Ovary (tissue), 9 donors: Measurements from ENCODE around the gene EPS8L3. TPM values are rescaled to one million over a fixed set of nuclear protein-coding genes. Genes with fewer than 3 reads are reported as not detected.
A peak's percentile ranks its signal among the peaks of the same experiment; 100 is the strongest.

Experiments
- DNase-seq, 5 donors: peaks; one replicate each; pipeline ENCODE4 v3.0.0-alpha.2; 2019 to 2020
- H3K27ac ChIP-seq, 2 donors: fragments of 200-600 bp; one replicate each; pipeline versions ENCODE4 v1.5.1 to v1.8.0; 2019 to 2022
- H3K27me3 ChIP-seq: fragments of 200-600 bp; one replicate; pipeline ENCODE4 v1.8.0; 2022
- H3K36me3 ChIP-seq: fragments of 200-600 bp; sonication (generic); one replicate; pipeline ENCODE4 v1.5.1; 2019
- H3K4me1 ChIP-seq: one replicate; pipeline ENCODE4 v1.8.1; 2013; ENCODE audit warnings: mild to moderate bottlenecking, moderate library complexity; ENCODE audit not compliant: insufficient read depth
- H3K4me3 ChIP-seq: fragments of 200-600 bp; sonication (generic); one replicate; pipeline ENCODE4 v1.5.1; 2017
- H3K9me3 ChIP-seq, 2 donors: fragments of 200-600 bp in 1 of 2; sonication (generic) in 1 of 2; one replicate each; pipeline versions ENCODE4 v1.5.1 to v1.8.1; 2013 to 2019; ENCODE audit warnings: mild to moderate bottlenecking in 1 of 2, moderate library complexity in 1 of 2
- CTCF ChIP-seq, 3 donors: fragments of 450-650 bp in 2 of 3; fragments of 200-600 bp in 1 of 3; IDR thresholded peaks; one replicate each; pipeline versions ENCODE4 v1.5.1 to v1.8.0; 2016 to 2022; ENCODE audit warnings: antibody characterized with exemption in 3 of 3, mild to moderate bottlenecking in 1 of 3
- EP300 ChIP-seq: sonication (generic); formaldehyde crosslinking; IDR thresholded peaks from one replicate; pipeline ENCODE4 v1.6.1; 2017; ENCODE audit warnings: antibody characterized with exemption
- POLR2A ChIP-seq: fragments of 450-650 bp; IDR thresholded peaks from one replicate; pipeline ENCODE4 v1.6.1; 2017; ENCODE audit warnings: antibody characterized with exemption, mild to moderate bottlenecking, moderate library complexity
- WGBS, 3 donors: extraction: QIAGEN DNeasy Blood & Tissue Kit in 1 of 3; methylation state at CpG; one replicate each; pipeline versions ENCODE4 v1.1.5 to v1.1.7; 2013 to 2017; 5-methylcytosine and 5-hydroxymethylcytosine counted together
- intact Hi-C, 4 donors: fragments of 100-400 bp; cut with DNase I; formaldehyde crosslinking; loops; one replicate each; pipeline versions ENCODE4 v1.11.0 to v1.15.1; 2022 to 2023
- polyA plus RNA-seq, 2 donors: library from polyadenylated mRNA; stranded (reverse); fragments of 200-250 nt in 1 of 2; fragments of 350-450 nt in 1 of 2; fragmentation: Illumina TruSeq in 1 of 2; extraction: RNeasy Lipid Tissue Mini Kit (QIAGEN cat#74804) in 1 of 2; gene quantifications; one replicate each; pipeline ENCODE4 v1.2.3, GENCODE V29; 2013 to 2014
- total RNA-seq, 7 donors: library from RNA; depleted of rRNA in 2 of 7; stranded (reverse); fragments of >200 nt in 2 of 7; fragmentation: NEBNext Ultra II Directional in 3 of 7; extraction: Animal tissue kit (Norgen Biotek cat#: 25700) in 3 of 7; gene quantifications; one replicate each; pipeline versions ENCODE4 v1.1.0 to v1.2.4, GENCODE V29; 2016 to 2023
- donor health status: DM: no; HTN: no; CAD: no; lungs with moderate emphysema.
- donor health status: DM: no; HTN: no; CAD: no.
- donor health status: Bipolar disorder and iron deficiency.
- donor health status: DM: yes; HTN: yes; CAD: no.
- donor health status: DM: no; HTN: no; CAD: no.
- donor health status: DM: yes; HTN: yes; CAD: no.

The EPS8L3 gene
- total and polyA plus RNA-seq, 9 donors = 0.05 to 1.9 (median 0.52) TPM; not detected in 2

- intact Hi-C loops = no loop called here
- peak in 3 of 5 donors; percentile 15 to 35 (median 17) for DNase-seq
- WGBS, 3 donors = 50 to 57% (median 51%) methylated on average over 8 of the region's 8 CpGs
- peaks cover 12% of the 10 kb centered on the region for H3K4me1 ChIP-seq
- H3K27me3 ChIP-seq = no peaks in the 10 kb centered on the region
- H3K9me3 ChIP-seq = no peaks in the 10 kb centered on the region
- TF ChIP-seq CTCF (IDR thresholded peaks at IDR 0.05) (no peak), POLR2A (no peak), EP300 (no peak)
- H3K27ac ChIP-seq = peak overlapping the region in 1 of 2 donors; percentile 41
- H3K4me3 ChIP-seq = no peak overlapping the region
- no peaks in the 10 kb centered on the region for H3K36me3 ChIP-seq
Measured at GRCh38 chr1:109783436-109783835, 19.7 kb upstream of the EPS8L3 start.

GRCh38 chr1:109782927-109783326 lies 19.2 kb upstream of the EPS8L3 start:
- no peaks in the 10 kb centered on the region for H3K27me3 ChIP-seq
- H3K4me1 ChIP-seq = peaks cover 12% of the 10 kb centered on the region
- intact Hi-C loops = no loop called here
- no peaks in the 10 kb centered on the region for H3K9me3 ChIP-seq
- 67 to 78% (median 74%) methylated on average over 4 of the region's 4 CpGs for WGBS, 3 donors
- peak overlapping the region in 1 of 2 donors; percentile 41 for H3K27ac ChIP-seq
- no peak overlapping the region for H3K4me3 ChIP-seq
- no peaks in the 10 kb centered on the region for H3K36me3 ChIP-seq
- peak in 2 of 5 donors; percentile 13 to 35 for DNase-seq
- TF ChIP-seq POLR2A (no peak), EP300 (no peak), CTCF (IDR thresholded peaks at IDR 0.05) (no peak)

- Histone ChIP-seq H3K27me3 (no peaks in the 10 kb centered on the region), H3K4me3 (no peak overlapping the region), H3K4me1 (peaks cover 12% of the 10 kb centered on the region), H3K36me3 (no peaks in the 10 kb centered on the region), H3K9me3 (no peaks in the 10 kb centered on the region), H3K27ac (peak overlapping the region in 1 of 2 donors; percentile 41)
- intact Hi-C loops = no loop called here
- TF ChIP-seq EP300 (no peak), CTCF (IDR thresholded peaks at IDR 0.05) (no peak), POLR2A (no peak)
- peak in 3 of 5 donors; percentile 35 to 59 (median 47) for DNase-seq
- WGBS, 3 donors = 24 to 42% (median 24%) methylated on average over 1 of the region's 1 CpG
Measured at GRCh38 chr1:109782514-109782913, 18.8 kb upstream of the EPS8L3 start.

- no peak overlapping the region for H3K4me3 ChIP-seq
- DNase-seq = no peak
- H3K9me3 ChIP-seq = no peaks in the 10 kb centered on the region
- 34 to 58% (median 55%) methylated on average over 2 of the region's 2 CpGs for WGBS, 3 donors
- H3K4me1 ChIP-seq = peaks cover 12% of the 10 kb centered on the region
- intact Hi-C loops = no loop called here
- H3K27me3 ChIP-seq = no peaks in the 10 kb centered on the region
- no peaks in the 10 kb centered on the region for H3K36me3 ChIP-seq
- TF ChIP-seq CTCF (IDR thresholded peaks at IDR 0.05) = no peak
- no peak overlapping the region for H3K27ac ChIP-seq
Measured at GRCh38 chr1:109781806-109782205, 18.1 kb upstream of the EPS8L3 start.
